Fibroblast of pulmonary artery (primary cell): ENCODE data around the gene WNT1.

Source experiments
- DNase-seq: peaks from one replicate; pipeline ENCODE4 v3.0.0-alpha.2; 2010; ENCODE audit warnings: low read depth
- H3K4me3 ChIP-seq: replicated peaks from 2 replicates; pipeline ENCODE4 v1.5.1; 2011; ENCODE audit warnings: low read depth, mild to moderate bottlenecking, control low read depth, low read length, moderate library complexity
- TF ChIP-seq, protein P1 (sequence below): IDR thresholded peaks from 2 replicates; pipeline ENCODE4 v1.5.1; 2011; ENCODE audit warnings: mild to moderate bottlenecking, control low read depth, low read length, inconsistent platforms; ENCODE audit errors: missing control alignments

Gene WNT1

DNA sequence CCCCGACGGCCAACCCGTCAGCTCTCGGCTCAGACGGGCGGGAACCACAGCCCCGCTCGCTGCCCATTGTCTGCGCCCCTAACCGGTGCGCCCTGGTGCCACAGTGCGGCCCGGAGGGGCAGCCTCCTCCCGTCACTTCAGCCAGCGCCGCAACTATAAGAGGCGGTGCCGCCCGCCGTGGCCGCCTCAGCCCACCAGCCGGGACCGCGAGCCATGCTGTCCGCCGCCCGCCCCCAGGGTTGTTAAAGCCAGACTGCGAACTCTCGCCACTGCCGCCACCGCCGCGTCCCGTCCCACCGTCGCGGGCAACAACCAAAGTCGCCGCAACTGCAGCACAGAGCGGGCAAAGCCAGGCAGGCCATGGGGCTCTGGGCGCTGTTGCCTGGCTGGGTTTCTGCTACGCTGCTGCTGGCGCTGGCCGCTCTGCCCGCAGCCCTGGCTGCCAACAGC is at the start of gene WNT1:
Gene WNT1 (plus strand): TSS at position 32 of the 450 bp plus-strand sequence. CDS start 329 bp downstream, at position 361.
- no peak for DNase-seq
- H3K4me3 ChIP-seq = no peak within 1 kb of the TSS
- TF ChIP-seq, protein P1, sequence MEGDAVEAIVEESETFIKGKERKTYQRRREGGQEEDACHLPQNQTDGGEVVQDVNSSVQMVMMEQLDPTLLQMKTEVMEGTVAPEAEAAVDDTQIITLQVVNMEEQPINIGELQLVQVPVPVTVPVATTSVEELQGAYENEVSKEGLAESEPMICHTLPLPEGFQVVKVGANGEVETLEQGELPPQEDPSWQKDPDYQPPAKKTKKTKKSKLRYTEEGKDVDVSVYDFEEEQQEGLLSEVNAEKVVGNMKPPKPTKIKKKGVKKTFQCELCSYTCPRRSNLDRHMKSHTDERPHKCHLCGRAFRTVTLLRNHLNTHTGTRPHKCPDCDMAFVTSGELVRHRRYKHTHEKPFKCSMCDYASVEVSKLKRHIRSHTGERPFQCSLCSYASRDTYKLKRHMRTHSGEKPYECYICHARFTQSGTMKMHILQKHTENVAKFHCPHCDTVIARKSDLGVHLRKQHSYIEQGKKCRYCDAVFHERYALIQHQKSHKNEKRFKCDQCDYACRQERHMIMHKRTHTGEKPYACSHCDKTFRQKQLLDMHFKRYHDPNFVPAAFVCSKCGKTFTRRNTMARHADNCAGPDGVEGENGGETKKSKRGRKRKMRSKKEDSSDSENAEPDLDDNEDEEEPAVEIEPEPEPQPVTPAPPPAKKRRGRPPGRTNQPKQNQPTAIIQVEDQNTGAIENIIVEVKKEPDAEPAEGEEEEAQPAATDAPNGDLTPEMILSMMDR = no peak

DNA sequence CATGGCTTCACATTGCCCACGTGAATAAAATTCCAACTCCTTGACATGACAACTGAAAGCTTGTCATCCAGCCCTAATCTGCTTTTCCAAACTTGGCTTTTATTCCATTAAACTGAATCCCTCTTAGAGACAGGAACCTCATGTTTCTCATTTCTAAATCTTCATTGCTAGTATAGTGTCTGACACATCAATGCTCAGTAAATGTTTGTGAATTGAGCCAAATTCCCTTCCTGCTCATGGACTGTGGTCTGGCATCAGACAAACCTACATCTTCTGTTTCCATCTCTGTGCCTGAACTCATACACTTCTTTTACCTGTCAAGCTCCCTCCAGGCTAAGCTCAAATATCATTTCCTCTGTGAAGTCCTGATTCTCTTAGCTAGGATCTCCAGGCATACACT is 48.6 kb upstream of the WNT1 start:
- DNase-seq = no peak
- no peak overlapping the region for H3K4me3 ChIP-seq
- TF ChIP-seq, protein P1 = no peak

DNA sequence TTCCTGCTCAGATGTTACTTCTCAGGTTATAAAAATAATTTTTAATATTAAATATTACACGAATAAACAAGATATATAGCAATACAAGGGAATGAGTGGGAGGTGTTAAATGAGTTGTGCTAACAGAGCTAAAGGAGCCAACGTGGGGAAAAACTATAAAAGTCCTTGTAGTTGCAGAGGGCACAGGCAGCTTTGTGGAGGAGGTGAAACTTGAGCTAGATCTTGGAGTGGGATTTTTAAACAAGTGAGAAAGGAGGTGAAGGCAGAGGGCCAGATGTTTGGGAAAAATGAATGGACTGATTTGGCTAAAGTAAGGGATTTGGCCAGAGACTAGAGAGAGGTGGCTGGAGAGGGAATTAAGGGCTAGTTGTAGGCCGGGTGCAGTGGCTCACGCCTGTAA is 47.6 kb upstream of the WNT1 start:
- TF ChIP-seq, protein P1 = no peak
- no peak overlapping the region for H3K4me3 ChIP-seq
- no peak for DNase-seq

DNA sequence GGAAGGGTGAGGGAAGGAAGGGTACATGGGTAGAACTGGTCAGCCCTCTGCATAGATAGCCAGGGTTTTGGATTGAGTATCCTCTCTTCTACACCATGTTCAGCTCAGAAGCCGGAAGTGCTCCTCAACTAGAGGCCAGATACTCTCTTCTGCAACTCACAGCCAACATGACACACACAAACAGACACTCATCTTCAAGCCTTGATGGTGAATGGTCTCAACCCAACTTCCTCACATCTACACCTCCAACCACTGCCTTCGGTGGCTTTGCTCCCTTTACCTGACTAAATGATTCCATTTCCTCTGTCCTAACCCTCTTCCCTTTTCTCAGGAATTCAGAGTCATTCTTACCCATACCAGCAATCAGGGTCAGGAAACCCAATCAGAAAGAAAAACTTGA is 45.2 kb upstream of the WNT1 start:
- TF ChIP-seq, protein P1 = no peak
- DNase-seq = no peak
- no peak overlapping the region for H3K4me3 ChIP-seq

DNA sequence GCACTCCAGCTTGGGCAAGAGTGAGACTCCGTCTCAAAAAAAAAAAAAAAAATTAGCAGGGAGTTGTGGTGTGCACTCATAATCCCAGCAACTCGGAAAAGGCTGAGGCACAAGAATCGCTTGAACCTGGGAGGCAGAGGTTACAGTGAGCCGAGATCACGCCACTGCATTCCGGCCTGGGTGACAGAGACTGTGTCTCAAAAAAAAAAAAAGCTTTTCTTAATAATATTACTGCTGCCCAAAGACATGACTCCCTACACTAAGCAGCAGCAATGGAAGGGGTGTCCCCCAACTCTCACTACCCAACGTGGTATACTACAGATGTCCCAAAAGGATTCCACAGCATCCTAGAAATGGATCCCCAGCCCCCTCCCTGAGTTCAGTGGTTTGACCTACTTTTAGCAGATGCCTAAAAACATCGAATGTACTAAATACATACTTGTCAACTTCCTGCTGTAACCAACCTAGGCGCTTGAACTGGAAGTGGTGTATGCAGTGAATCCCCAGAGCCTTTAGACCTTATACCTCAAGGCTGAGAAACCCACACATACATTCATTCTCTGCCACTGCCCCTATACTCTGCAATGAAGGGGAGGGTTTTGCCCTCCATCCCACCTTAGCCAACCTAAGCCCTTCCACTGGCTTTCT is 44.3 kb upstream of the WNT1 start:
- H3K4me3 ChIP-seq = no peak overlapping the region
- no peak for DNase-seq
- TF ChIP-seq, protein P1 = no peak

DNA sequence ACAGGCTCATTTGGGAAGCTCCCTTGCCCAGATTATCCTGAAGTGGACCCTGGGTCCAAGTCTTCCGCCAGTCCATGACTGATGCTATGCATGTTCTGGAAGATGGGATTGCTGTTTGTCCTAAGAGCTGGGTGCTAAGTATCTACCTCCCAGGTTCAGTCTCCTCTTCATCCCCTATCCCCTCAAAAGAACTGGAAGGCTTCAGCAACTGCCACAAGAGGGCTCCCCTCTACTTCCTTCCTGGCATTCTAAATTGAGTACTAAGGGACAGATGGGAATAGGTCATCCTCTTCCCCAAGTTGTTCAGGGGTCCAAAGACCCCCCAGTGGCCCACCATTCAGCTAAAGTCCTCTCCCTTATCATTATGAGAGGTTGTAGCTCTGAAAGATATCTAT is 43.8 kb upstream of the WNT1 start:
- no peak for DNase-seq
- TF ChIP-seq, protein P1 = peak; percentile 39
- no peak overlapping the region for H3K4me3 ChIP-seq

DNA sequence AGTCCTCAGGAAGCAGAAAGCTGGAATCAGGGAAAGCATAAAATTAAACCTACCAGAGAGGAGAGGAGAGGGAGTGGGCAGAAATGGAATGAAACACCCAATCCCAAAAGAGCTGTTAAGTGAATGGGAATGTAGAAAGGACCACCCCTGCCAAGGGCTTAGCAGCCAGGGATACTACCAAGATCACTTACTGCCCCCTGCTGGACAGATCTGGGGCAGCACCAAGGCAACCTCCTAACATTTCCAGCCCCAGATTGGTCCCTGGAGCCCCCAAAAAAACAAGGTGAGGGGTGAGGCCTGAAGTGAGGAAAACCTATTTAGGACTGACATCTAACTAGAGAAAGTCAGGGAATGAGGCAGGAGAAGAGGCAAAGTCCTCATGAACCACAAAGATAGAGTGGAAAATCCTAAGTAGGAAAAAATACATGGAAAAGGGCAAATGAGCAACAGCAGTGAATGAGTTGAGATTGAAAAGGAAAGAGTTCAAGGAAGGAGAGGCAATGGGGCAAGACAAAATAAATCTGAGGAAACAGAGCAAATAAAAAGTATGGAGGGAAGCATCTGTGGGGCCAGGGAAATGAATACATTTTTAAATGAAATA is 41.6 kb upstream of the WNT1 start:
- peak; percentile 82 for DNase-seq
- no peak overlapping the region for H3K4me3 ChIP-seq
- TF ChIP-seq, protein P1 = peak; percentile 94
